B cell (primary cell): ENCODE results near the gene GAMT.

Experiments
- EZH2 ChIP-seq: IDR thresholded peaks from 2 replicates; pipeline ENCODE4 v1.6.1; 2012; ENCODE audit warnings: borderline replicate concordance, low read depth, mild to moderate bottlenecking, moderate library complexity, low read length; ENCODE audit not compliant: insufficient read depth, poor library complexity, severe bottlenecking
- TF ChIP-seq, protein P1 (sequence below): fragments of 200-600 bp; IDR thresholded peaks from one replicate; pipeline ENCODE4 v1.8.0; 2022; ENCODE audit warnings: antibody characterized with exemption, mild to moderate bottlenecking

DNA sequence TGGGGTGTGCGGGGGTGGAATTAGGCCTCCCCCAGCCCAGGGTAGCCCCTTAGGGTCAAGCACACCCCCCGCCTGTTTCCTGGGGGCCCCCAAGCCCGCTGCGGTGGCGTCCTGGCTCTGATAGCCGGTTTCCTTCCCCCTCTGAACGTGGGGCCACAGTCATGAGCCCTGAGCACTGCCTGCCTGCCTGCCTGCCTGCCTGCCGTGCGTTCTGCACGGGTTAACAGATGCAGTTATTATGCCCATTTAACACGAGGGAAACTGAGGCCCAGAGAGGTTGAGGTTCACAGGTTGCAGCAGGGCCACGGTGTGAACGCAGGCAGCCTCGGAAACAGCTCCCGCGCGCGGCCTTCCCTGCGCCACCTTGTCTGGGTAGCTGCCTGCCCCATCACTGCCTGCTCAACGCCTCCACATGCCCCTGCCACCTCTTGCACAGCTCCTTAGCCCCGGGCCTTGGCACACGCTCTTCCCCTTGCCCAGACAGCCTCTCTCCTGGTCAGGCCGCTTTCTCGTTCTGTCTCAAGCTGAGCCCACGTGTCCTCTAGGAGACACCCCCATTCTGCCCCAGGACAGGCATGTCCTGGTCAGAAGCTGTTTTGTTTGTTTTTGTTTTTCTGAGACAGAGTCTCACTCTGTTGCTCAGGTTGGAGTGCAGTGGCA, 1.2 kb upstream of the GAMT start:
- TF ChIP-seq, protein P1, sequence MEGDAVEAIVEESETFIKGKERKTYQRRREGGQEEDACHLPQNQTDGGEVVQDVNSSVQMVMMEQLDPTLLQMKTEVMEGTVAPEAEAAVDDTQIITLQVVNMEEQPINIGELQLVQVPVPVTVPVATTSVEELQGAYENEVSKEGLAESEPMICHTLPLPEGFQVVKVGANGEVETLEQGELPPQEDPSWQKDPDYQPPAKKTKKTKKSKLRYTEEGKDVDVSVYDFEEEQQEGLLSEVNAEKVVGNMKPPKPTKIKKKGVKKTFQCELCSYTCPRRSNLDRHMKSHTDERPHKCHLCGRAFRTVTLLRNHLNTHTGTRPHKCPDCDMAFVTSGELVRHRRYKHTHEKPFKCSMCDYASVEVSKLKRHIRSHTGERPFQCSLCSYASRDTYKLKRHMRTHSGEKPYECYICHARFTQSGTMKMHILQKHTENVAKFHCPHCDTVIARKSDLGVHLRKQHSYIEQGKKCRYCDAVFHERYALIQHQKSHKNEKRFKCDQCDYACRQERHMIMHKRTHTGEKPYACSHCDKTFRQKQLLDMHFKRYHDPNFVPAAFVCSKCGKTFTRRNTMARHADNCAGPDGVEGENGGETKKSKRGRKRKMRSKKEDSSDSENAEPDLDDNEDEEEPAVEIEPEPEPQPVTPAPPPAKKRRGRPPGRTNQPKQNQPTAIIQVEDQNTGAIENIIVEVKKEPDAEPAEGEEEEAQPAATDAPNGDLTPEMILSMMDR = no peak
- no peak for TF ChIP-seq EZH2
